ENCODE measurements around the gene GPR15. TPM values are rescaled to one million over a fixed set of nuclear protein-coding genes. Genes with fewer than 3 reads are reported as not detected.

Gene GPR15
- total RNA-seq, 1 donor from 2014 or later: not detected

DNA sequence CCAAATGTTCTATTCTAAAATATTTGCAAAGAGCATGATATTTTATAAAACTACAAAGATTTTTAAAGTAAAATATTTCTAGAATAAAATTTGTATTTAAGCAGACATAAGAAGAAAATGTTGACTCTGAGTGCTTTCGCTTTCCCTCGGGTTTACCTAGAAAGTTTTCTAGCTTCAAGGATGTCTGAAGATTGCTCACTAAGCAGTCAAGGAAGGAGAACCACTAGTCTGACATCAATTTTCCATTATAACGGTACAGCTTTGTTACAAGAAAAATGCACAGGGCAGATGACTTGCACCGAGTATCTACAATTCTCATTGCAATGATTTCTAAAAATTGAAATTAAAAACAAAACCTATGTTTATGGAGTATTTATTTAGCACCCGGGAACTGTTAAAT, 14.2 kb downstream of the GPR15 start:
- no peaks in the 10 kb centered on the region for H3K27me3 Mint-ChIP-seq (ENCODE audit: unreplicated experiment)
- no peaks in the 10 kb centered on the region for H3K9me3 Mint-ChIP-seq (ENCODE audit: unreplicated experiment)
- no peak overlapping the region for H3K4me3 Mint-ChIP-seq (ENCODE audit: unreplicated experiment)

DNA sequence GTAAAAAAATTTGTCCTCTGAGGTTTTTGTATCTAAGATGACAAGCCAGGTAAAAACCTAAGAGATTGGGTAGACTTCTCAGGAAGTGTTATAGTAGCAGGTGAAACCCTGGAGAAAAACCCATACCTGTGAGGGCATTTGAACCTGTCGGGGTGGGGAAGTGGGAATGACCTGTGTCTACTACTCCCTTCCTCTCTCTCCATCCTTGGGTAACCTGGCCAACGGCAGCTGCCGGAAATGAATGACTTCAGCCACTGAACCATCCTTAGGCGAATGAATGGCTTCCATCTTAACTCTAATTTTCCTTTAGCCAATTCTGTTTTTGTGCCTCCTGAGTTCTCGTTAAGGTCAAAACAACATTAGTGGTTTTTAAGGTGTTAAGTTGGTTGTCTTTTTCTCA, 16.8 kb downstream of the GPR15 start:
- TF ChIP-seq, protein P1, sequence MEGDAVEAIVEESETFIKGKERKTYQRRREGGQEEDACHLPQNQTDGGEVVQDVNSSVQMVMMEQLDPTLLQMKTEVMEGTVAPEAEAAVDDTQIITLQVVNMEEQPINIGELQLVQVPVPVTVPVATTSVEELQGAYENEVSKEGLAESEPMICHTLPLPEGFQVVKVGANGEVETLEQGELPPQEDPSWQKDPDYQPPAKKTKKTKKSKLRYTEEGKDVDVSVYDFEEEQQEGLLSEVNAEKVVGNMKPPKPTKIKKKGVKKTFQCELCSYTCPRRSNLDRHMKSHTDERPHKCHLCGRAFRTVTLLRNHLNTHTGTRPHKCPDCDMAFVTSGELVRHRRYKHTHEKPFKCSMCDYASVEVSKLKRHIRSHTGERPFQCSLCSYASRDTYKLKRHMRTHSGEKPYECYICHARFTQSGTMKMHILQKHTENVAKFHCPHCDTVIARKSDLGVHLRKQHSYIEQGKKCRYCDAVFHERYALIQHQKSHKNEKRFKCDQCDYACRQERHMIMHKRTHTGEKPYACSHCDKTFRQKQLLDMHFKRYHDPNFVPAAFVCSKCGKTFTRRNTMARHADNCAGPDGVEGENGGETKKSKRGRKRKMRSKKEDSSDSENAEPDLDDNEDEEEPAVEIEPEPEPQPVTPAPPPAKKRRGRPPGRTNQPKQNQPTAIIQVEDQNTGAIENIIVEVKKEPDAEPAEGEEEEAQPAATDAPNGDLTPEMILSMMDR (IDR thresholded peaks at IDR 0.05; ENCODE audit: unreplicated experiment): no peak
- Mint-ChIP-seq H3K27ac (ENCODE audit: unreplicated experiment) (no peak overlapping the region), H3K9me3 (ENCODE audit: unreplicated experiment) (no peaks in the 10 kb centered on the region), H3K4me3 (ENCODE audit: unreplicated experiment) (no peak overlapping the region), H3K4me1 (ENCODE audit: unreplicated experiment) (peaks cover 6% of the 10 kb centered on the region), H3K36me3 (ENCODE audit: low read depth, unreplicated experiment) (no peaks in the 10 kb centered on the region), H3K27me3 (ENCODE audit: unreplicated experiment) (peaks cover 3% of the 10 kb centered on the region)
- DNase-seq (ENCODE audit: low spot score): no peak

More for the DNA sequence above, 14.2 kb downstream of the GPR15 start:
- no peak overlapping the region for H3K27ac Mint-ChIP-seq (ENCODE audit: unreplicated experiment)
- no peaks in the 10 kb centered on the region for H3K36me3 Mint-ChIP-seq (ENCODE audit: low read depth, unreplicated experiment)
- TF ChIP-seq, protein P1 (IDR thresholded peaks at IDR 0.05; ENCODE audit: unreplicated experiment): no peak
- DNase-seq (ENCODE audit: low spot score): no peak
- no peaks in the 10 kb centered on the region for H3K4me1 Mint-ChIP-seq (ENCODE audit: unreplicated experiment)

DNA sequence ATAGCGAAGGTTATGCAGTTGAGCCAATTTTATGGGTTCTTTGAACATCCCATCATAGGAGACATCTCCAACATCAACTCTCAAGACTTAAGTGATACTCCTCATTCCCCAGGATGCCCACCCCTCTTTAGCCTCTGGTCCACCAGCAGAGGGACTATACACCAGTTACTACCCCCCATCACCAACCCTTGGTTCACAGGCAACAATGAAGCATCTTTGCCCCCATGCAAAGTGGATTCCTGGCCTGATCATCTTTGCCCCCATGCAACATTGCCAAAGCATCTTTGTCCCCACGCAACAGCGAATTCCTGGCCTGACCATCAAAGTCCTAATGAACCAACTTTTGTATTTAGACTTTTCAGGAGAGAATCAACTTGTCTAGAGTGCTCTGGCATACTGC, 19.1 kb downstream of the GPR15 start:
- H3K9me3 Mint-ChIP-seq (ENCODE audit: unreplicated experiment): no peaks in the 10 kb centered on the region
- no peak overlapping the region for H3K4me3 Mint-ChIP-seq (ENCODE audit: unreplicated experiment)
- H3K27ac Mint-ChIP-seq (ENCODE audit: unreplicated experiment): no peak overlapping the region
- H3K27me3 Mint-ChIP-seq (ENCODE audit: unreplicated experiment): peaks cover 5% of the 10 kb centered on the region
- peaks cover 14% of the 10 kb centered on the region for H3K4me1 Mint-ChIP-seq (ENCODE audit: unreplicated experiment)
- DNase-seq (ENCODE audit: low spot score): no peak
- H3K36me3 Mint-ChIP-seq (ENCODE audit: low read depth, unreplicated experiment): no peaks in the 10 kb centered on the region
- TF ChIP-seq, protein P1 (IDR thresholded peaks at IDR 0.05; ENCODE audit: unreplicated experiment): no peak

DNA sequence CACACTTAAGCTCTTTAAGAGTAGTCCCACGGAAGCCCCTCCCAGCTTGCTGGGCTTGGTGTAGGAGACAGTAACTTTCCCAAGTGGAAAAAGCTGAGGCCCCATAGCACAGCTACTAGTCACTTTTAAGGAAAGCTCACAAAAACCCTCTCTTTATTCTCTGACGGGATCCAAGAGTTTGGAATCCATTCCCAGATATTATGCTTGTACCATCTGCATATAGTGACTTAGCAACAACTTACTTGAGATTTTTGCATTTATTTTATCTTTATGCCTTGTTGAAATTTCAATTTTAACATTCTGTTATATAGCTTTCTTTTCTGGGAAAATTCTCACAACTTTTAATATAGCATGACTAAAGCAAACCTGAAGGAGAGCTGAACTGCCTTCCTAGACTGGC, 19.5 kb downstream of the GPR15 start:
- no peak overlapping the region for H3K27ac Mint-ChIP-seq (ENCODE audit: unreplicated experiment)
- TF ChIP-seq, protein P1 (IDR thresholded peaks at IDR 0.05; ENCODE audit: unreplicated experiment): no peak
- peaks cover 5% of the 10 kb centered on the region for H3K27me3 Mint-ChIP-seq (ENCODE audit: unreplicated experiment)
- H3K36me3 Mint-ChIP-seq (ENCODE audit: low read depth, unreplicated experiment): no peaks in the 10 kb centered on the region
- DNase-seq (ENCODE audit: low spot score): no peak
- peaks cover 14% of the 10 kb centered on the region for H3K4me1 Mint-ChIP-seq (ENCODE audit: unreplicated experiment)
- no peaks in the 10 kb centered on the region for H3K9me3 Mint-ChIP-seq (ENCODE audit: unreplicated experiment)
- H3K4me3 Mint-ChIP-seq (ENCODE audit: unreplicated experiment): no peak overlapping the region

DNA sequence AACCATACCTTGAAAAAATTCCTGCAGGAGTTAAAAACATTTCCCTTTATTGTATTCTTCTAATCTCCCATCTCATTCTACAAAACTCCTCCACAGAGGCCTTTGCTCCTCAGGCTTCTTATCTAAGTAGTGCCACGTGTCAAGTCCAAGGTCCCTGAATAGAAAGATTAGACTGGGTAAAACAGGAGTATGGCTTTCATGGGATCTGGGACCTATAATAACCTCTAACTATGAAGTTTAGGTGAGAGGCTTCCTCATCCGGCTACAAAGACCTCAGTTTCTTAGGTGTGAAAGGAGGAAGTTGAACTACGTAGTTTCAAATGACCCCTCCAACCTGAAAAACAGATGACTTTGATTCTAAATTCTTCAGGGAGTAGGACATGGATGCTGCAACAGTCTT, 20.0 kb downstream of the GPR15 start:
- no peak overlapping the region for H3K27ac Mint-ChIP-seq (ENCODE audit: unreplicated experiment)
- H3K36me3 Mint-ChIP-seq (ENCODE audit: low read depth, unreplicated experiment): no peaks in the 10 kb centered on the region
- peaks cover 14% of the 10 kb centered on the region for H3K4me1 Mint-ChIP-seq (ENCODE audit: unreplicated experiment)
- H3K4me3 Mint-ChIP-seq (ENCODE audit: unreplicated experiment): no peak overlapping the region
- no peaks in the 10 kb centered on the region for H3K9me3 Mint-ChIP-seq (ENCODE audit: unreplicated experiment)
- H3K27me3 Mint-ChIP-seq (ENCODE audit: unreplicated experiment): peaks cover 5% of the 10 kb centered on the region
- no peak for DNase-seq (ENCODE audit: low spot score)
- TF ChIP-seq, protein P1 (IDR thresholded peaks at IDR 0.05; ENCODE audit: unreplicated experiment): no peak

Measured in endothelial cell (in vitro differentiated cells).